Stimulated activated CD4-positive, alpha-beta T cell treated with anti-CD3 and anti-CD28 coated beads, Interleukin-12 subunit alpha, Interleukin-12 subunit beta, amount 100 ng/mL, for 4 hours (primary cell): ENCODE data around the gene ZNF554.

Experiments
- DNase-seq: peaks from one replicate; pipeline ENCODE4 v3.0.0-alpha.2; 2020

ZNF554 gene

GRCh38 chr19:2837430-2837829 lies 17.8 kb downstream of the ZNF554 start:
- DNase-seq, result no peak

GRCh38 chr19:2840794-2841791 lies 21.4 kb downstream of the ZNF554 start, which contains the start of gene ZNF555:
Gene ZNF555 (plus strand): TSS chr19:2841475. CDS start chr19:2841573, 98 bp downstream.
- peak; percentile 98 for DNase-seq

GRCh38 chr19:2841855-2842574 lies 22.3 kb downstream of the ZNF554 start:
- DNase-seq, result no peak

GRCh38 chr19:2845107-2845506 lies 25.4 kb downstream of the ZNF554 start:
- no peak for DNase-seq

GRCh38 chr19:2846180-2846894 lies 26.7 kb downstream of the ZNF554 start:
- DNase-seq, result no peak

- DNase-seq, result no peak
These were observed 27.8 kb downstream of the ZNF554 start for GRCh38 chr19:2847507-2847906.

- DNase-seq, result no peak
These were observed 28.9 kb downstream of the ZNF554 start for GRCh38 chr19:2848616-2849015.

GRCh38 chr19:2850256-2850925 lies 30.7 kb downstream of the ZNF554 start:
- no peak for DNase-seq

- DNase-seq, result no peak
These were observed 32.9 kb downstream of the ZNF554 start for GRCh38 chr19:2852598-2852997.

- DNase-seq, result no peak
These were observed 33.4 kb downstream of the ZNF554 start for GRCh38 chr19:2853015-2853606.

- DNase-seq, result no peak
These were observed 35.2 kb downstream of the ZNF554 start for GRCh38 chr19:2854849-2855248.

GRCh38 chr19:2856457-2857050 lies 36.9 kb downstream of the ZNF554 start:
- DNase-seq, result no peak

GRCh38 chr19:2858864-2859263 lies 39.2 kb downstream of the ZNF554 start:
- no peak for DNase-seq

GRCh38 chr19:2863816-2864215 lies 44.1 kb downstream of the ZNF554 start:
- no peak for DNase-seq

- no peak for DNase-seq
These were observed 45.8 kb downstream of the ZNF554 start for GRCh38 chr19:2865334-2866100.

- no peak for DNase-seq
These were observed 46.9 kb downstream of the ZNF554 start for GRCh38 chr19:2866495-2867024.

GRCh38 chr19:2867025-2867991 lies 47.6 kb downstream of the ZNF554 start, which contains the start of gene ZNF556:
Gene ZNF556 (plus strand): TSS chr19:2867335. CDS start chr19:2867422, 87 bp downstream.
- no peak for DNase-seq

GRCh38 chr19:2869618-2870017 lies 50.0 kb downstream of the ZNF554 start:
- DNase-seq, result no peak

- peak; percentile 8 for DNase-seq
These were observed 52.5 kb downstream of the ZNF554 start for GRCh38 chr19:2872175-2872574.
